Stomach (tissue), 9 donors: ENCODE results near the gene LRMDA. TPM values are rescaled to one million over a fixed set of nuclear protein-coding genes. Genes with fewer than 3 reads are reported as not detected.
A peak's percentile ranks its signal among the peaks of the same experiment; 100 is the strongest.

Experiments
- DNase-seq, 2 donors: peaks; one replicate each; pipeline versions ENCODE4 v3.0.0 to v3.0.0-alpha.2; 2013 to 2019
- H3K27ac ChIP-seq, 5 donors: fragments of 200-600 bp in 4 of 5; sonication (generic) in 4 of 5; one replicate each; pipeline ENCODE4 v1.5.1; 2013 to 2019; ENCODE audit warnings: mild to moderate bottlenecking in 1 of 5, moderate library complexity in 1 of 5
- H3K27me3 ChIP-seq, 3 donors: fragments of 200-600 bp; sonication (generic); one replicate each; pipeline ENCODE4 v1.5.1; 2017 to 2019; ENCODE audit warnings: mixed run types in 1 of 3
- H3K36me3 ChIP-seq, 4 donors: fragments of 200-600 bp; sonication (generic); 1 replicate in 3 of 4; 2 replicates in 1 of 4; pipeline ENCODE4 v1.5.1; 2016 to 2019
- H3K4me1 ChIP-seq, 4 donors: fragments of 200-600 bp; sonication (generic); one replicate each; pipeline ENCODE4 v1.5.1; 2016 to 2019
- H3K4me3 ChIP-seq, 4 donors: fragments of 200-600 bp; sonication (generic) in 3 of 4; one replicate each; pipeline ENCODE4 v1.5.1; 2016 to 2019; ENCODE audit warnings: mild to moderate bottlenecking in 1 of 4
- H3K9me3 ChIP-seq, 4 donors: fragments of 200-600 bp; sonication (generic); one replicate each; pipeline ENCODE4 v1.5.1; 2016 to 2019
- CTCF ChIP-seq, 7 experiments: fragments of 450-650 bp in 4 of 7; fragments of 200-600 bp in 3 of 7; sonication (generic) in 3 of 7; IDR thresholded peaks; one replicate each; pipeline ENCODE4 v1.5.1; 2016 to 2019; ENCODE audit warnings: antibody characterized with exemption in 7 of 7, control low read depth in 2 of 7, mild to moderate bottlenecking in 1 of 7
- EP300 ChIP-seq: sonication (generic); formaldehyde crosslinking; IDR thresholded peaks from one replicate; pipeline ENCODE4 v1.6.1; 2017; ENCODE audit warnings: antibody characterized with exemption
- POLR2A ChIP-seq, 4 donors: fragments of 450-650 bp; IDR thresholded peaks; one replicate each; pipeline ENCODE4 v1.6.1; 2016; ENCODE audit warnings: antibody characterized with exemption in 4 of 4, control low read depth in 2 of 4, mild to moderate bottlenecking in 1 of 4, moderate library complexity in 1 of 4
- POLR2AphosphoS5 ChIP-seq, 3 donors: sonication (generic); formaldehyde crosslinking; IDR thresholded peaks; one replicate each; pipeline ENCODE4 v1.6.1; 2016; ENCODE audit warnings: antibody characterized with exemption in 3 of 3
- WGBS, 5 donors: extraction: QIAGEN DNeasy Blood & Tissue Kit in 3 of 5; methylation state at CpG; one replicate each; pipeline versions ENCODE4 v1.1.5 to v1.1.7; 2013 to 2018; 5-methylcytosine and 5-hydroxymethylcytosine counted together
- intact Hi-C: fragments of 100-400 bp; cut with DNase I; formaldehyde crosslinking; loops from one replicate; pipeline ENCODE4 v1.15.1; 2023; ENCODE audit warnings: low total_unique reads
- polyA plus RNA-seq, 3 donors: library from polyadenylated mRNA; stranded (reverse); fragments of 200-250 nt; gene quantifications; one replicate each; pipeline ENCODE4 v1.2.3, GENCODE V29; 2013
- total RNA-seq, 5 donors: library from RNA; depleted of rRNA; stranded (reverse); fragments of >200 nt; gene quantifications; one replicate each; pipeline versions ENCODE4 v1.1.0 to v1.2.3, GENCODE V29; 2014 to 2016
- donor health status: healthy with polysubstance abuse.
- donor health status: Bipolar disorder and iron deficiency.
- donor health status: healthy.

Gene LRMDA
- total and polyA plus RNA-seq, 8 donors = 1.3 to 30.2 (median 13.6) TPM; not detected in 1

DNA sequence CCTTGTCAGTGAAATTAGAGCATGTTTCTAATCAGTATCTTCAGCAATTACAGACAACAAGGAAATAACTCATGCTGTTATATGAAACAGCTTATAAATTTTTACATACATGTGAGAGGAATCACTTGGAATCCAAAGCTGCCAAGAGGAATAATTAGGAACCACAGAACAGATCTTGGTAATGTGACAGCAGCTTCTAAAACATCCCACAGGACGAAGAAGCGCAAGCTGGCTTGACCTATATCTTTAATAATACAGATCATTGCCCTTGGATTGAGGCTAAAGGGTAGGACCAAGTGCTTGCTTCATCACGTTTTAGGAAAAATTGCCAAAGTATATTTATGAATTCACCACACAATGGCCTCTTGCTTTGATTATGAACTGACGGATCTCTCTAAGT lies 869.8 kb downstream of the LRMDA start:
- peaks cover 18 to 66% (median 43%) of the 10 kb centered on the region in 4 donors for H3K4me1 ChIP-seq
- H3K27ac ChIP-seq = no peak overlapping the region
- no peaks in the 10 kb centered on the region for H3K27me3 ChIP-seq
- 70 to 80% (median 75%) methylated on average over 4 of the region's 4 CpGs for WGBS, 5 donors
- DNase-seq = no peak
- intact Hi-C loops = no loop called here
- H3K4me3 ChIP-seq = no peak overlapping the region
- no peaks in the 10 kb centered on the region for H3K9me3 ChIP-seq
- no peak for TF ChIP-seq EP300
- no peak for TF ChIP-seq CTCF (IDR thresholded peaks at IDR 0.05)
- no peak for TF ChIP-seq POLR2AphosphoS5 (IDR thresholded peaks at IDR 0.05)
- no peak for TF ChIP-seq POLR2A (IDR thresholded peaks at IDR 0.05)
- H3K36me3 ChIP-seq = no peaks in the 10 kb centered on the region

GRCh38 chr10:76301950-76302349 lies 870.5 kb downstream of the LRMDA start:
- WGBS, 5 donors = 31 to 52% (median 40%) methylated on average over 3 of the region's 3 CpGs
- intact Hi-C loops = no loop called here
- TF ChIP-seq CTCF (IDR thresholded peaks at IDR 0.05) = no peak
- TF ChIP-seq POLR2AphosphoS5 (IDR thresholded peaks at IDR 0.05) = no peak
- TF ChIP-seq EP300 = no peak
- TF ChIP-seq POLR2A (IDR thresholded peaks at IDR 0.05) = no peak

GRCh38 chr10:76302481-76302880 lies 871.1 kb downstream of the LRMDA start:
- no peak for TF ChIP-seq POLR2AphosphoS5 (IDR thresholded peaks at IDR 0.05)
- TF ChIP-seq CTCF (IDR thresholded peaks at IDR 0.05) = no peak
- TF ChIP-seq EP300 = no peak
- no peak for TF ChIP-seq POLR2A (IDR thresholded peaks at IDR 0.05)
- intact Hi-C loops = no loop called here
- Histone ChIP-seq H3K27ac (no peak overlapping the region), H3K4me1 (peaks cover 24 to 60% (median 53%) of the 10 kb centered on the region in 4 donors), H3K36me3 (no peaks in the 10 kb centered on the region), H3K4me3 (no peak overlapping the region), H3K27me3 (no peaks in the 10 kb centered on the region), H3K9me3 (no peaks in the 10 kb centered on the region)
- WGBS, 5 donors = 69 to 96% (median 75%) methylated on average over 1 of the region's 1 CpG
- no peak for DNase-seq

More at GRCh38 chr10:76301950-76302349, 870.5 kb downstream of the LRMDA start:
- no peak overlapping the region for H3K27ac ChIP-seq
- peaks cover 25 to 65% (median 50%) of the 10 kb centered on the region in 4 donors for H3K4me1 ChIP-seq
- no peaks in the 10 kb centered on the region for H3K9me3 ChIP-seq
- H3K4me3 ChIP-seq = no peak overlapping the region
- no peak for DNase-seq
- no peaks in the 10 kb centered on the region for H3K36me3 ChIP-seq
- no peaks in the 10 kb centered on the region for H3K27me3 ChIP-seq

GRCh38 chr10:76302961-76303630 lies 871.7 kb downstream of the LRMDA start:
- Histone ChIP-seq H3K27ac (no peak overlapping the region), H3K9me3 (no peaks in the 10 kb centered on the region), H3K4me3 (no peak overlapping the region), H3K4me1 (peaks cover 18 to 59% (median 51%) of the 10 kb centered on the region in 4 donors), H3K27me3 (no peaks in the 10 kb centered on the region), H3K36me3 (no peaks in the 10 kb centered on the region)
- TF ChIP-seq POLR2AphosphoS5 (IDR thresholded peaks at IDR 0.05) (no peak), POLR2A (IDR thresholded peaks at IDR 0.05) (no peak), CTCF (IDR thresholded peaks at IDR 0.05) (no peak), EP300 (no peak)
- intact Hi-C loops = no loop called here
- peak in 1 of 2 donors; percentile 46 for DNase-seq
- 45 to 64% (median 54%) methylated on average over 8 of the region's 8 CpGs for WGBS, 5 donors
